A673 (cell line): ENCODE measurements around the gene DCLK1.

Source experiments
- CTCF ChIP-seq: fragments of 300-800, 200-600 bp; sonication (generic); conservative IDR thresholded peaks from 2 replicates; pipeline ENCODE4 v1.5.1; 2017; ENCODE audit warnings: low read depth, mild to moderate bottlenecking, antibody characterized with exemption, low read length, moderate library complexity, mixed read lengths
- EZH2 ChIP-seq: fragments of 200-600 bp; sonication (generic); IDR thresholded peaks from 2 replicates; pipeline ENCODE4 v1.6.1; 2017; ENCODE audit warnings: borderline replicate concordance, low read depth, mild to moderate bottlenecking, mixed read lengths, antibody characterized with exemption, low read length; ENCODE audit not compliant: poor library complexity, severe bottlenecking

GRCh38 chr13:35923347-35923746 is 207.8 kb downstream of the DCLK1 start:
- TF ChIP-seq CTCF: no peak
- no peak for TF ChIP-seq EZH2
